Fibroblast of peridontal ligament (primary cell): ENCODE data around the gene RIN3.

Source experiments
- DNase-seq: peaks from one replicate; pipeline ENCODE4 v3.0.0-alpha.2; 2010; ENCODE audit errors: extremely low read depth

Gene RIN3, protein sequence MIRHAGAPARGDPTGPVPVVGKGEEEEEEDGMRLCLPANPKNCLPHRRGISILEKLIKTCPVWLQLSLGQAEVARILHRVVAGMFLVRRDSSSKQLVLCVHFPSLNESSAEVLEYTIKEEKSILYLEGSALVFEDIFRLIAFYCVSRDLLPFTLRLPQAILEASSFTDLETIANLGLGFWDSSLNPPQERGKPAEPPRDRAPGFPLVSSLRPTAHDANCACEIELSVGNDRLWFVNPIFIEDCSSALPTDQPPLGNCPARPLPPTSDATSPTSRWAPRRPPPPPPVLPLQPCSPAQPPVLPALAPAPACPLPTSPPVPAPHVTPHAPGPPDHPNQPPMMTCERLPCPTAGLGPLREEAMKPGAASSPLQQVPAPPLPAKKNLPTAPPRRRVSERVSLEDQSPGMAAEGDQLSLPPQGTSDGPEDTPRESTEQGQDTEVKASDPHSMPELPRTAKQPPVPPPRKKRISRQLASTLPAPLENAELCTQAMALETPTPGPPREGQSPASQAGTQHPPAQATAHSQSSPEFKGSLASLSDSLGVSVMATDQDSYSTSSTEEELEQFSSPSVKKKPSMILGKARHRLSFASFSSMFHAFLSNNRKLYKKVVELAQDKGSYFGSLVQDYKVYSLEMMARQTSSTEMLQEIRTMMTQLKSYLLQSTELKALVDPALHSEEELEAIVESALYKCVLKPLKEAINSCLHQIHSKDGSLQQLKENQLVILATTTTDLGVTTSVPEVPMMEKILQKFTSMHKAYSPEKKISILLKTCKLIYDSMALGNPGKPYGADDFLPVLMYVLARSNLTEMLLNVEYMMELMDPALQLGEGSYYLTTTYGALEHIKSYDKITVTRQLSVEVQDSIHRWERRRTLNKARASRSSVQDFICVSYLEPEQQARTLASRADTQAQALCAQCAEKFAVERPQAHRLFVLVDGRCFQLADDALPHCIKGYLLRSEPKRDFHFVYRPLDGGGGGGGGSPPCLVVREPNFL

DNA sequence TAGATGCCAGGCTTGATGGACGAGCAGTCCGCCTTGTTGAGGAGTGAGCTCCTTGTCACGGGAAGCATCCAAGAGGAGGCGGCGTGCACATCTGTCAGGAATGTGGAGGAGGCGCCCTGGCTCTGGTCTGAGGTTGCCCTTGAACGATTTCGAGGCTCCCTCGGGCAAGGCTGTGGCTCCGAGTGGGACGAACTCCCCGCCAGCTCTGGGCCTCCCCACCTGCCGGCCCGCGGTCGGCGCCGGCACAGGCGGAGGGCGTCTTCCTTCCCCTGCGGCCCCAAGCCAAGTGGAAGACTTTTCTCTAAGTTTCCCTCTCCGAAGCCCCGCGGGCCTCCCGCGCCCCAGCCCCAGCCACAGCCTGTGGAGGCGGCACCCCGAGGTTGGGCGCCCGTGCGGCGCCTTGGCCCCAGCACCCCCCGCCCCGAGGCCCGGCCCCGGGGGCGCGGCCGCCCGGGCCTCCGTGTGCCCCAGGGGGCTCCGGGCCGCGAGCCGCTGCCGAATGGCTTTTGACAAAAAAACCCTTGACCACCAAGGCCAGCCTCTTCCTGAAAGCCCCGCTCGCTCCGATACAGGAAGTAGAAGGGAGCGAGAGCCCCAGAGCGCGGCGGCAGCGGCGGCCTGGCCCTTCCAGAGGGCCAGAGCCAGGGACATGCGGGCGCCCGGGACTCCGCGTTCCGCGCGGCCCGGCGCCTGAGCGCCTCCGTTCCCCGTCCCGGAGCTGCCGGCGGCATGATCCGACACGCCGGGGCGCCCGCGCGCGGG lies at the start of gene RIN3:
Gene RIN3 (plus strand): TSS at position 578 of the 762 bp plus-strand sequence. CDS start 152 bp downstream, at position 730.
- peak; percentile 62 for DNase-seq

DNA sequence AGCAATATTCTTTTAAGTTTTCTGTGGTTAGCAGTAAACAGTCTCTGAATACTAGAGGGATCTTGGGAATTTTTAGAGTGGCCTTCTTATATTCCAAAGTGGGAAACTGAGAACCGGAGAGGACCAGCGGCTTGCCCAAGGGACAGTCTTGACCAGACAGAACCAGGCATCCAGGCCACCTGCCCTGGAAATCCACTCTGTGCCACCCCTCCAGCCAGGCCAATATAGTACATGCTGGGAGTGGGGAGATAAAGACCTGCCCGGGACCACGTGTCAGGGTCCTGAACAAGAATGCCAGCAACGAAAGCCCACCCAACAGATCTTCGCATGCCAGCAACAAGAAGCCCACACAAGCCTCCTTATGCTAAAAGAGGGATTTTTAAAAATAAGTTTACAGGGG lies 49.4 kb upstream of the RIN3 start:
- DNase-seq: no peak

DNA sequence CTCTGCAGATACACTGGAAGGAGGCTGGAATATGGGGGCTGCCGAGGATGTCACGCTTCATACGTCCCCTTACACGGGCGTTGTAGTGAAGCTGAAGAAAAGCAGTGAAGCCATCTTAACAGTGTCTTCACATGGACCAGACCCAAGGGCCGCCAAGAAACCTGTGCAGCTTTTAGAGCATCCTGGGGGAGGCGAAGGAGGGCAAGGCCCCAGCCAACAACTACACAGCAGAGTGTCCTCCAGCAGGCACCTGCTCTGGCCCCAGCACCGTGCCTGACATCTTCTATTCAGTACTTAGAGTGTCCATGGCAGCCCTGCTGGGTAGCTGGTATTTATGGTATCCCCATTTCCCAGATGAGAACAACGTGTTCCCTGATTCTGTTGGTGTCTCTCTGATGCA lies 48.9 kb upstream of the RIN3 start:
- DNase-seq: no peak

DNA sequence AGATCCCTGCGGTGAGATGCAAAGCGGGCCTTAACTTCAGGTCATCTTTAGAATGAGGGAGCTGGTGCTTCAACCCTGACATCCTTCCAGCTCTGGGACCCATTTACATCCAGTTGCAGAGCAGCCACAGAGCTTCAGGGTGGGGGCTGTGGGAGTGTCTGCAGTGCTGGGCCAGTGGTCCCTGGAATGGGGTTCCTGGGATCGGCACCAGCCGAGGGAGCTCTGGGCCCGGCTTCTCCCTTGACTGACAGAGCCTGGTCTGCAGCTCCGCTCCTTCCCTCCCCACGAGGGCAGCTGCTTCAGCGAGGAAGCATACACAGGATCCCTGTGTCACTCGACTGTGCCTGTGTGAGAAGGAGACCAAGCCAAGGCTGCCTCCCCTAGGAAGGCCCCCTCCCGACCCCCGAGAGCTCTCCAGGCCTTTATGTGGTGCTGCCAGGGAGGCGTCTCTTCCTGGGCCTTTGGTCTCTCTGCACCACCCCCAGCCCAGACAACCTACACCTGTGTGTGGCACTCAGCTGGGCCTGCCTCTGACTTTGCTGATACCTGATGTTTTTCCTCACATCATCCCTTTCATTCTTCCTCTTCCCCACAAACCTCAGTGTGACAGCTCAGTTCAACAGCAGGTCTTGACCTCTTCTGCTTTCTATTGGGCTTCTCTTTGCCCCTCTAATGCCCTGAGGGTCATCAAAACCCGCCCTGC lies 48.1 kb upstream of the RIN3 start:
- no peak for DNase-seq

DNA sequence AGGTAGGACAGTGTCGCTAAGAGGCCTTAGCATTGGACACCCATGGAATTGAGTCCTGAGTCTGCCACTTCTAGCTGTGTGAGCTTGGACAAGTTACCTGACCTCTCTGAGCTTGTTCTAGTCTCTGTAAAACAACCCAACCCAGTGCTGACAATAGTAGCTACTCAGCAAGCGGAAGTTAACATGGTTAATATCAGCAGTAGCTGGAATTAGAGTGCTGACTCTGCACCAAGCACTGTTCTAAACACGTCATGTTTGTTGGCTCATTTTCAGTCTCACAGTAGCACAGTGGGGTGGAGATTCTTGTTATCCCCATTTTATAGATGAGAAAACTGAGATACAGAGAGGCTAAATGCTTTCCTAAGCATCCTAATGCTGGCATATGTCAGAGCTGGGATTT lies 47.5 kb upstream of the RIN3 start:
- DNase-seq: no peak

DNA sequence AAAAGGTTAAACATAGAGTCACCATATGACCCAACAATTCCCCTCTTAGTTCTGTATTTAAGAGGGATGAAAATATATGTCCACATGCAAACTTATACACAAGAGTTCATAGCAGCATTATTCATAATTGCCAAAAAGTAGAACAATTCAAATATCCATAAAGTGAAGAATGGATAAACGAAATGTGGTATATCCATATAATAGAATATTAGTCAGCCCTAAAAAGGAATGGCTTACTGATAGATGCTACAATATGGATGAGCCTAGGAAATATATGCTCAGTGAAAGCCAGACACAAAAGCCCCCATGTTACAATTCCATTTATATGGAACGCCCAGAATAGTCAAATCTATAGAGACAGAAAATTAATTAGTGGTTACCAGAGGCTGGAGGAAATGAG lies 44.1 kb upstream of the RIN3 start:
- DNase-seq: no peak

DNA sequence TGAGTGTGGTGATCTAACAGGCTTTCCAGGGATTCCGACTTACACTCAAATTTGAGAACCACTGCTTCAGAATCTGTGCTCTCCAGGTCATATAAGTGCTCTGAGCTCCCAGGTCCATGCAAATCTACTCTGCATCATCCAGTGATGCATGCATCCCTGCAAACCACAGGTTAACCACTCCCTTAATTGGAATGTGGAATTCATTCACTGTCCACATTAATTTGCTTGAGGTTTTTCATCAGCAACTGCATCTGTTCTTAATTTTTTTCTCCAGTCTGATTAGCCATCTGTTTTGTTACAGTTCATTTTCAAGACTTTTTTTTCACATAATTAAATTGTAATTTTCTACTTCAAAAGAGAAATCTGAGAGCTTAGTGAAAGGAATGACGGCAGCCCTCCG lies 43.4 kb upstream of the RIN3 start:
- peak; percentile 95 for DNase-seq

DNA sequence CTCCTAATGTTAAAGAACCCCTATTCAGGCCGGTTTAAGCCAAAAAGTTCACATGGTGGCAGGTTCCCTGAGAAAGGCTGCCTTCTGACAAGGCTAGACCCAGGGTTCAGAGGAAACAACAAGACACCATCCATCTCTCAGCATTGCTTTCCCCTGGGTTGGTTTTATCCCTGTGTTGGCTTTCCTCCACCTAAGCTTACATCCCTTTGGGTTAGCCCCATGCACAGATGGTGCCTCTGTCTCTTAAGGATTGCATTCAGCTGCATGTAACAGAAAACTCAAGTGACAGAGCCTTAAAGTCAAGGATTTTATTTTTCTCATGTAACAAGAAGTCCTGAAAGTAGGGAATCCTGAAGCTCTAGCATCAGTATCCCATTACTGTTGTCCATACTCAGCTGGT lies 42.8 kb upstream of the RIN3 start:
- DNase-seq: peak; percentile 12

DNA sequence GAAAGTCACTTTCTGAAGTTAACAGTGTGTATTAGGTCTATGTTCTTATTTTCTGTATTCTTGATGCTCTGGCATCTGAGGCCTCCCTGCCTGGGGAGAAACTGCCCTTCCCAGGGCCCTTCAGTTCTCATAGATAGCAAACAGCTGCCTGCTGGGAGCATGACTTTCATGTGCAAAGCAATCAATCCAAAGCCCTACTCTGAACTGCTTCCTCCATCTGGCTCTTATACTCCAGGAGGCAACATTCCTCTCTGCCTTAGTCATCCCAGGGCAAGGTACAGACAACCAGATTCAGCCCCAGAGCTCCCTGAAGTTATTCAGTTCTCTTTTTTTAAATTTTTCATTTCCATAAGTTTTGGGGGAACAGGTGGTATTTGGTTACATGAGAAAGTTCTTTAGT lies 41.7 kb upstream of the RIN3 start:
- peak; percentile 74 for DNase-seq

DNA sequence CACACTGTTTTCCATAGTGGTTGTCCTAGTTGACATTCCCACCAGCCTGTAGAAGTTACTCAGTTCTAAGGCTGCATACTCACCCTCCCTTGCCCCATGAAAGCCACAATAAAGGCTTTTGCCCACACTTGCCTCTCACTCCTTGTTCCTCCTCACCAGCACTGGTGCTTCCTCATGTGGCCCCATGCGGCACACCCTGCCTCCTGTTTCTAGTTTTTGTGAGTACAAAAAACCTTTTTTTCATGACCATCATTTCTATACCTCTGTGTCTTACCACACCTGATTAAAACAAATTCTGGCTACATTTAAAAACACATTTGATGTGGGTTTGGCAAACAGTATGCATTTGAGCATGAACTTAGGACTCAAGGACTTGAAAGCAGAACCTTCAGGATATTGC lies 40.7 kb upstream of the RIN3 start:
- no peak for DNase-seq

DNA sequence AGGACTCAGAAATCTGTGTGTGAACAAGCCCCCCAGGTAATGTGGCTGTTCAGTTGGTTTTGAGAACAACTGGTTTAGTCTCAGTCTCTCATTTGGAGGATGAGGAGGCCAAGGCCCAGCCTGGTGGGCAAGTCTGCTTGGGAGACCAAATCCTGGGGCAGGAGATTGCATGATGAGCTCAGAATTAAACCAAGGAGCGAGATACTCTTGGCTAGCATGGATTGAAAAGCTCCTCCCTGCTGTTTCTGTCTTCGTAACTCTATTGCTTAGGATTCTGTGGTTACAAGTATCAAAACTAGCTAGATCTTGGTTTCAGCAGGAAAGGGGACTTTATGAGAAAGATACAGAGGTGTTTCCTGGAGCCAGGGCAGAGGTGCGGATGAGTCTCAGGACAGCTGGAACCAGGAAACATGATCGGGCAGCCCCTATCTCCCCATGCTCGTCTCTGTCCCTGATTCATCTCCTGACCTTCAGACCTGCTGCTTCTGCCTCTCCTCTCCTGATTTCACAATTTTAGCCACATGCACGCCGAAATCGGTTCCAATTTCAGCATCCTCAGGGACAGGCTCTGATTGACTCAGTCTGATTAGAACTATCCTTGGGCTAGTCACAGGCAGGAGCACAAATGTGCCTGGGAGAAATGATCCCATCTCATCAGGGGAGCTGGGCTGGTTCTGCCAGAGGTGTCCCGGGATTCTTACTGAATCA lies 40.2 kb upstream of the RIN3 start:
- DNase-seq: peak; percentile 92

DNA sequence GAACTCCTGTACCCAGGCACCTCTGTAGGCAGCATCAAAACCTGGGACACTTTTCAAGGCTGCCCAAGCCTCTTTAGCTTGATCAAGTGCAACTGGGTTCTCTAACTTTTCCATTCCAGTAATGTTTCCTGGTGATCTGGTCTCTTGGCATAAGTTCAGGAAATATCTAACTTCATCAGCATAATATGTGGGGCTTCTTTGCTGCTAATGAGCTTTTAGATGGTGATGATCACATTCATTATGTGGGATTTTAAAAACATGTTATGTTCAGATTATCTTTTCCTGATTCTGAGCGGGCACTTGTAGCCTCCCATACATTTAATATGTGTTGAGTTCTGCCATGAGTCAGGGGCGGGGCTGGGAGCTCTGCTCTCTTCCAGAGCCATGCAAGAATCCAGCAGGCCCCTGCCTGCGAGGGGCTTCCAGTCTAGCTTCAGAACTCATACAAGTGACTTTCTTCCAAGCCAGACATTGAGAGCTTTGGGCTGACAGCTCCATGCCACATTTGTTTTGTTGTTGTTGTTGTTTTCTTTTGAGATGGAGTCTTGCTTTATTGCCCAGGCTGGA lies 39.5 kb upstream of the RIN3 start:
- DNase-seq: no peak

DNA sequence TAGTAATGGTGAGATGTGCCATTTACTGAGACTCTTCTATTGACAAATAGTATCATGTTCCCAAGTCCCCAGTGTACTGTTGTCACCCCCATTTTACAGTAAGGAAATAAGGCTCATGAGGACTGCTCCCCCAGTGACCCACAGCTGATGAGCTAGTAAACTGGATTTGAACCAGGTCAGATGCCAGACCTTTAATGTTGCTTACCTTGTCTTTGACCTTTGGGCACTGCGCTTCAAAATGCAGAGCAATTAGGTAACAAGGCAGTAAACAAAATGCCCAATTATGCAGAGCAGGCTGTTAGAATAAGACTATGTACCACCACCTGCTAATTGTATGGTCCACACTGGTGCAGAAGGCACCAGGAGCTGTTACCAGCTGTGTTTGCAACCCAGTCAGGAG lies 38.5 kb upstream of the RIN3 start:
- no peak for DNase-seq

DNA sequence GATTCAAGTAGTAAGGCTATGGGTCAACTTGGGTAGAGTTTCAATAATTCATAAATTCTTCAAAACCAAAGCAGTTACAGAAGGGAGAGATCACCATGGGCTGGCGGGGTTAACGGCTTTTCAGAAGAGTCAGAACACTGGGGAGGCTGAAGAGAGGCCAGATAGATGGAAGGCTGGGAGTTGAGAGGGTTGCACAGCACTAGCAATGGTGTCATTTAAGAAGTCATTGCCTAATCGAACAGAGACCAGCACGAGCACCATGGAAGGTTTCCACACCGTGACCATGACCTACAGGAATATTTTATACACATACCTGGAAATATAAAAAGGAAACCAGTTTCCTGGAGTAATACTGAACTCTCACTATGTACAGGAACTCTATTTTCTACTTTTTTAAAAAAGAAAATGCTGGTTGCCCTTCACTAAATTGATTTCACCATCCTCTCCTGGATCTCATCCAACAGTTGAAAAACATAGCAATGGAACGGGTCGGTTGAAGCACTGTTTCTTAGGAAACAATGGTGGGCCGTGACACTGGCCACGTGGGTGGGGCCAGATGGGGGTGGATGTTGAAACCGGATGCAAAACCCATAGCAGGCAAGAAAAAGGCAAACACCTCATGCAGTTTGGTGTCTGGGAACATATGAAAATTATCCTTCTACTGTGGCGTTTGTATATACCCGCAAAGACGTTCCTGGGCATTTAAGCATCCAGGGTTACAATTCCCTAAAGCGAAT lies 38.0 kb upstream of the RIN3 start:
- DNase-seq: peak; percentile 79

DNA sequence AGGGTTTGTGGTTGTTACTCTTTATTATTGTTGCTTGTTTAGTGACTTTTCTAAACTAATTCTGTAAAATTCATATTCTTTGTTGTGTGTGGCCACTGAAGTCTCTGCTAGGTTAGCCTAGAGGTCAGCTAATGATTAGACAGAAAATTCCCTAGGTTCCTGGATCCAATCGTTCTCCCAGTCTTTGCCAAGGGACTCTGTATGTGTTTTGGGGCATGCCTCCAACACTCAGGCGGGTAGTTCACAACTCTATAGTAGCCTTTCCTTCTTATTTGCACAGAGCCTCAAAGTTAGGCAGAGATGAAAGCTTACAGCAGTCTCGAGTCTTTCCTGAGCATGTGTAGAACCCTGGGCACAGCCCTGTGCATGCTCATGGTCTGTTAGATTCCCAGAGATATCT lies 32.7 kb upstream of the RIN3 start:
- DNase-seq: no peak

DNA sequence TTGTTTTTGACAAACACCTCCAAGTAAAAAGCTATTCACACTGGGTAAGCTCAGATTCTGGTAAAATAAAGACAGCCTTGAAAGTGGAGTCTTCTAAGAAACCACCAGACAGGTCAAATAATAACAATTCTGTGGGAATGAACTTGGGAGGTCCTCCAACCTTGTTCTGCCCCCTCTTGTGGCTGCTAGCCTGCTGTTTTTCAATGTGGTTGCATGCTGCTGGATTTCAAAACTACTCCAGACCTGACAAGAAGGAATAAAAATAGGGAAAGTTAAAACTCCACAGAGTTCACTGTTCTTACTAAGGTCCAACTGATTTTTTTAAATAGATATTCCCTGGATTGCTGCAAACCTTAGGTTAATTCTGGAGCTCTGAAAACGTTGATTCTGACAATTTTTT lies 32.2 kb upstream of the RIN3 start:
- peak; percentile 83 for DNase-seq

DNA sequence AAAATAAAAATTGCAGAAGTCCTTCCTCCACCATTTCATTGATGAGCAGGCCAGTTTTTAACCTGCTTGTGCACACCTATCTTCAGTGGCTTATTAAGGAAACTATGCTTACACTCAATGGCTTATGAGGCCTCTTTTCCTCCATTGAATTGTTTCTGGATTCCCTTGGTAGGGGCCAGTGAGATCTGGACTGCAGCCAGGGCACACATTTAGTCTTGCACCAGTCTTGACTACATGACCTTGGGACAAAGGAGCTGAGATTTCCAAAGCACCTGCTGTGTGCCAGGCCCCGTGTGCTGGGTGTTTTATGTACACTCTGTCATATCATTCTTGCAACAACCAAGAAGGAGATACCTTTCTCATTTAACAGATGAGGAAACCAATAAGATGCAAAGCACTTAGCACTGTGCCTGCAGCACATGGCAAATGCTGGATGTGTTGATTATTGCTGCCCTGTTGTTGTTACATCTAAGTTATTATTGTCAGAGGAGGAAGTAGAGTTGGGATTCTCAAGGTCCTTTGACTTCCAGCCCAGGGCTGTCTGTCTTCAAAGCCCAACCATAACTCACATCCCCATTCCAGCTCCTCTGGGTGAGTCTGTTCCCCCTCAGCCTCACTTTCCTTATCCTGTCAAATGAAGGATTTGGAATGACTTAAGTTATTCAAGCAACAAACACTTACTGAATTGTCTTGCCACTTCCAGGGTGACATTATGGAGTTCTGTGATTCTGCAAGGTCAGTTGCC lies 31.6 kb upstream of the RIN3 start:
- DNase-seq: no peak

DNA sequence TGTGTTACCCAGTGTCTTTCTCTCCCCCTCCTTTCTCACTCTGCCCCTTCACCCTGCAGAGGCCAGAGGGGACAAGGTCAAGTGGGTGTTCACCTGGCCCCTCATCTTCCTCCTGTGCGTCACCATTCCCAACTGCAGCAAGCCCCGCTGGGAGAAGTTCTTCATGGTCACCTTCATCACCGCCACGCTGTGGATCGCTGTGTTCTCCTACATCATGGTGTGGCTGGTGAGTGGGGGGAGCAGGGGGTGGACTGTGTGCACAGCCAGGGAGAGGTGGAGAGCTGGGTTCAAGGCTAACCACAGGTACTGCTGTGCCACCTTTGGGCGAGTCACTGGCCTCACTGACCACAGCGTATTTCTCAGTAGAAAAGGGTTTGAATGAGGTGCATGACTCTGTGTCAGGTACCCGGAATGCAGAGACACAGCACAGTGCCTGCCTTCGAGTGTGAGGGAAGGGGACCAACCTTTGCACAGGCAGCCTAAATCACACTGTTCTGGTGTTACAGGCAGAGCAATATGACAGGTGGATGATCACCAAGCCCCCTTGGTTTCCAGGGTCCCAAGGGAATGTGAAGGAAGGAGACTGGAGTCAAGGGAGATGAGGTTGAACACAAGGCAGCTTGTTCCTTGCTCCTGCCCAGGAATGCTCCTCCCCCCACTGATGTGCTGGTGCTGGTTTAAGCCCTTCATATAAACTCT lies 30.8 kb upstream of the RIN3 start:
- DNase-seq: no peak
